ELR (cell line): ENCODE results near the gene BRWD1.
"Not testable (repeated sequence)": the region's sequence is repeated elsewhere in the genome, so short reads cannot be mapped to it uniquely, and the experiment has no call there.

ENCODE experiments used
- DNase-seq: peaks from one replicate; pipeline ENCODE4 v3.0.0-alpha.2; 2015; ENCODE audit warnings: low read depth

BRWD1 gene

GRCh38 chr21:39282911-39283310 lies 30.5 kb downstream of the BRWD1 start:
- DNase-seq: no peak

GRCh38 chr21:39281853-39282252 lies 31.6 kb downstream of the BRWD1 start:
- DNase-seq: no peak

- DNase-seq: no peak
Measured at GRCh38 chr21:39281207-39281606, 32.2 kb downstream of the BRWD1 start.

- DNase-seq: no peak
Measured at GRCh38 chr21:39269620-39270019, 43.8 kb downstream of the BRWD1 start.

GRCh38 chr21:39265603-39266002 lies 47.8 kb downstream of the BRWD1 start:
- DNase-seq: no peak

GRCh38 chr21:39263372-39263771 lies 50.1 kb downstream of the BRWD1 start:
- DNase-seq: peak; percentile 69

- DNase-seq: no peak
Measured at GRCh38 chr21:39258207-39258606, 55.2 kb downstream of the BRWD1 start.

GRCh38 chr21:39251326-39251725 lies 62.1 kb downstream of the BRWD1 start:
- no peak for DNase-seq

- no peak for DNase-seq
Measured at GRCh38 chr21:39238275-39238674, 75.2 kb downstream of the BRWD1 start.

- no peak for DNase-seq
Measured at GRCh38 chr21:39232861-39233291, 80.6 kb downstream of the BRWD1 start.

GRCh38 chr21:39224930-39225329 lies 88.5 kb downstream of the BRWD1 start:
- no peak for DNase-seq

GRCh38 chr21:39221997-39222486 lies 91.4 kb downstream of the BRWD1 start:
- no peak for DNase-seq

- DNase-seq: no peak
Measured at GRCh38 chr21:39221282-39221996, 92.0 kb downstream of the BRWD1 start.

GRCh38 chr21:39220875-39221274 lies 92.6 kb downstream of the BRWD1 start:
- DNase-seq: not testable (repeated sequence)

GRCh38 chr21:39220150-39220549 lies 93.3 kb downstream of the BRWD1 start:
- DNase-seq: no peak

GRCh38 chr21:39218082-39218409 lies 95.4 kb downstream of the BRWD1 start:
- DNase-seq: no peak

- DNase-seq: no peak
Measured at GRCh38 chr21:39217356-39218081, 95.9 kb downstream of the BRWD1 start.

- DNase-seq: no peak
Measured at GRCh38 chr21:39216290-39216689, 97.1 kb downstream of the BRWD1 start.

- DNase-seq: no peak
Measured at GRCh38 chr21:39215078-39215477, 98.4 kb downstream of the BRWD1 start.

GRCh38 chr21:39209334-39209688 lies 104.1 kb downstream of the BRWD1 start:
- no peak for DNase-seq

GRCh38 chr21:39208624-39209333 lies 104.7 kb downstream of the BRWD1 start:
- no peak for DNase-seq

- DNase-seq: peak; percentile 10
Measured at GRCh38 chr21:39204134-39204533, 109.3 kb downstream of the BRWD1 start.

GRCh38 chr21:39198800-39199199 lies 114.6 kb downstream of the BRWD1 start:
- DNase-seq: peak; percentile 10
